ENCODE data around the gene CCSAP. TPM values are rescaled to one million over a fixed set of nuclear protein-coding genes. Genes with fewer than 3 reads are reported as not detected.

The CCSAP gene
- total and polyA plus RNA-seq, 10 of the 15 experiments (the other 5 are each of a cell fraction or from before 2014, with no cell fraction given) = 0.75 to 3.4 (median 2.8) TPM

- no peaks in the 10 kb centered on the region for H3K36me3 ChIP-seq (ENCODE audit: control insufficient read depth in 2 of 2, insufficient read depth in 2 of 2, low read length in 1 of 2)
- H3K9me3 ChIP-seq (replicated peaks; ENCODE audit: control insufficient read depth, insufficient read depth, low read length) = no peaks in the 10 kb centered on the region; the same call in 2 of the 3 replicates
- H3K4me1 ChIP-seq (ENCODE audit: control insufficient read depth, insufficient read depth, low read length) = peaks cover 6% of the 10 kb centered on the region
- H3K79me2 ChIP-seq (ENCODE audit: control insufficient read depth, insufficient read depth, low read length) = no peaks in the 10 kb centered on the region
- WGBS (ENCODE audit: insufficient coverage, insufficient replicate concordance, low lambda C conversion rate, missing lambda C conversion rate) = 27% methylated on average over 6 of the region's 6 CpGs
- no peak overlapping the region for H3K4me2 ChIP-seq (ENCODE audit: control insufficient read depth, insufficient read depth)
- in situ Hi-C loops (cut with MboI) = no loop called here
- no peaks in the 10 kb centered on the region for H4K20me1 ChIP-seq (ENCODE audit: control insufficient read depth, insufficient read depth)
- ChIA-PET RAD21 (ENCODE audit: unreplicated experiment) (no interaction called here), POLR2A (no interaction called here), SMC1A (ENCODE audit: uncharacterized antibody, unreplicated experiment) (no interaction called here), CTCF (no interaction called here)
- H3K4me3 ChIP-seq = no peak overlapping the region
- no peak for ATAC-seq
- no TSS peak for BruUV-seq (replicated peaks)
- FAIRE-seq = no peak
- no peak overlapping the region for H2AFZ ChIP-seq (ENCODE audit: control insufficient read depth, low read depth, low read length)
- H3K9ac ChIP-seq (ENCODE audit: control insufficient read depth, insufficient read depth, low read length) = no peak overlapping the region
- H3K27me3 ChIP-seq (replicated peaks in 1 of 2; ENCODE audit: control insufficient read depth in 2 of 2, insufficient read depth in 2 of 2, low read length in 1 of 2) = peaks cover 1 to 6% of the 10 kb centered on the region in 2 experiments; a peak in 3 of 4 replicates
- H3K27ac ChIP-seq (ENCODE audit: control insufficient read depth, insufficient read depth) = no peak overlapping the region
- DNase-seq (ENCODE audit: low read depth, low spot score) = no peak
- TF ChIP-seq FOS (IDR thresholded peaks at IDR 0.05; ENCODE audit: borderline replicate concordance, extremely low read depth, insufficient read length) = no peak
- no peak for TF ChIP-seq KLF5 (IDR thresholded peaks at IDR 0.05; ENCODE audit: partially characterized antibody)
- TF ChIP-seq SRF (IDR thresholded peaks at IDR 0.05; ENCODE audit: low read depth in 2 of 2, low read length in 2 of 2) = no peak
- no peak for TF ChIP-seq JUND (IDR thresholded peaks at IDR 0.05; ENCODE audit: low read depth, low read length)
- no peak for TF ChIP-seq SUZ12 (IDR thresholded peaks at IDR 0.05; ENCODE audit: unreplicated experiment)
- TF ChIP-seq ZSCAN29 (IDR thresholded peaks at IDR 0.05) = no peak
- TF ChIP-seq RELB (IDR thresholded peaks at IDR 0.05; ENCODE audit: low read depth) = no peak
- TF ChIP-seq TCF12 (IDR thresholded peaks at IDR 0.05; ENCODE audit: low read depth, low read length) = no peak
- TF ChIP-seq SMAD1 (IDR thresholded peaks at IDR 0.05; ENCODE audit: low read depth, partially characterized antibody) = no peak
- intact Hi-C loops (cut with micrococcal nuclease; ENCODE audit: unreplicated experiment) = no loop called here
Observed at GRCh38 chr1:229373395-229373794, 30.5 kb upstream of the CCSAP start.

All from GM12878 (cell line).